IMR-90 (cell line): ENCODE results near the gene OR3A1. TPM values are rescaled to one million over a fixed set of nuclear protein-coding genes. Genes with fewer than 3 reads are reported as not detected.

Experiments
- ATAC-seq: fragments of 200-7000 bp; cut with Tn5 transposase; 2 replicates; pipeline ENCODE4 v1.9.1; 2020; ENCODE audit warnings: low read depth, mild to moderate bottlenecking, moderate library complexity
- BruUV-seq: library from RNA; stranded (reverse); fragments of 400-500 nt; replicated peaks from 2 replicates; lab custom pipeline; 2021; lab: Mats Ljungman, UMichigan
- CTCF ChIA-PET: fragments of 300-600 bp; formaldehyde crosslinking; extraction: SDS; loops from one replicate; lab custom pipeline; 2021; ENCODE audit warnings: antibody characterized with exemption; lab: Yijun Ruan, JAX
- POLR2A ChIA-PET: fragments of 300-600 bp; sonication (Branson Sonifier 250); formaldehyde crosslinking; loops from one replicate; lab custom pipeline; 2022; ENCODE audit warnings: antibody characterized with exemption; ENCODE audit not compliant: unreplicated experiment; lab: Charles Lee
- DNase-seq: peaks from one replicate; pipeline ENCODE4 v3.0.0; 2013
- H2AFZ ChIP-seq: replicated peaks from 2 replicates; pipeline ENCODE3; 2013; ENCODE audit warnings: low read length, mild to moderate bottlenecking; ENCODE audit not compliant: poor library complexity
- H2AK5ac ChIP-seq: 2 replicates; pipeline ENCODE4 v1.6.1; 2013; ENCODE audit warnings: low read depth, low read length, inconsistent platforms
- H2AK9ac ChIP-seq: replicated peaks from 2 replicates; pipeline ENCODE3; 2013; ENCODE audit warnings: mild to moderate bottlenecking, low read depth, low read length, moderate library complexity; ENCODE audit not compliant: poor library complexity
- H2BK120ac ChIP-seq: 2 replicates; pipeline ENCODE4 v1.6.1; 2013; ENCODE audit warnings: low read depth, low read length, inconsistent platforms
- H2BK15ac ChIP-seq: 3 replicates; pipeline ENCODE4 v1.6.1; 2013; ENCODE audit warnings: low read depth, low read length, inconsistent platforms
- H2BK20ac ChIP-seq: 2 replicates; pipeline ENCODE4 v1.6.1; 2013; ENCODE audit warnings: low read depth, mild to moderate bottlenecking, inconsistent platforms, low read length, moderate library complexity
- H2BK5ac ChIP-seq: 2 replicates; pipeline ENCODE4 v1.6.1; 2013; ENCODE audit warnings: mild to moderate bottlenecking, low read depth, low read length, inconsistent platforms; ENCODE audit not compliant: poor library complexity, severe bottlenecking
- H3K14ac ChIP-seq: replicated peaks from 2 replicates; pipeline ENCODE4 v1.6.1; 2013; ENCODE audit warnings: low read depth, low read length, inconsistent platforms
- H3K18ac ChIP-seq: 2 replicates; pipeline ENCODE4 v1.6.1; 2013; ENCODE audit warnings: low read depth, low read length, control low read depth
- H3K23ac ChIP-seq: 2 replicates; pipeline ENCODE4 v1.6.1; 2013; ENCODE audit warnings: low read depth, low read length, inconsistent platforms
- H3K27ac ChIP-seq: 2 replicates; pipeline ENCODE4 v1.5.1; 2013; ENCODE audit warnings: mild to moderate bottlenecking, control low read depth, low read length; ENCODE audit not compliant: insufficient read depth
- H3K27me3 ChIP-seq: 2 replicates; pipeline ENCODE4 v1.6.1; 2013; ENCODE audit warnings: low read length; ENCODE audit not compliant: control insufficient read depth, insufficient read depth
- H3K36me3 ChIP-seq: 2 replicates; pipeline ENCODE4 v1.6.1; 2013; ENCODE audit warnings: low read length, mixed read lengths; ENCODE audit not compliant: control insufficient read depth, insufficient read depth
- H3K4ac ChIP-seq: 2 replicates; pipeline ENCODE4 v1.6.1; 2013; ENCODE audit warnings: low read depth, low read length, inconsistent platforms
- H3K4me1 ChIP-seq: 2 replicates; pipeline ENCODE4 v1.6.1; 2013; ENCODE audit warnings: low read length, mixed read lengths; ENCODE audit not compliant: control insufficient read depth, insufficient read depth
- H3K4me2 ChIP-seq: 2 replicates; pipeline ENCODE4 v1.6.1; 2013; ENCODE audit warnings: low read depth, mild to moderate bottlenecking, control low read depth, low read length, moderate library complexity
- H3K4me3 ChIP-seq: 2 replicates; pipeline ENCODE4 v1.5.1; 2013; ENCODE audit warnings: low read depth, mild to moderate bottlenecking, control low read depth, low read length, moderate library complexity; ENCODE audit not compliant: insufficient read depth
- H3K56ac ChIP-seq: 2 replicates; pipeline ENCODE4 v1.6.1; 2013; ENCODE audit warnings: low read length, inconsistent platforms; ENCODE audit not compliant: insufficient read depth; ENCODE audit errors: extremely low read depth
- H3K79me1 ChIP-seq, 2 experiments: 2 replicates each; pipeline ENCODE4 v1.6.1; 2013; ENCODE audit warnings: low read length in 2 of 2, inconsistent platforms in 1 of 2, low read depth in 1 of 2
- H3K9ac ChIP-seq: 2 replicates; pipeline ENCODE4 v1.6.1; 2013; ENCODE audit warnings: low read depth, low read length, control low read depth
- H3K9me1 ChIP-seq: 2 replicates; pipeline ENCODE4 v1.6.1; 2013; ENCODE audit warnings: low read length, inconsistent platforms; ENCODE audit not compliant: insufficient read depth
- H3K9me3 ChIP-seq: 2 replicates; pipeline ENCODE4 v1.6.1; 2013; ENCODE audit warnings: low read length; ENCODE audit not compliant: control insufficient read depth, insufficient read depth
- H4K20me1 ChIP-seq: 2 replicates; pipeline ENCODE4 v1.6.1; 2013; ENCODE audit warnings: low read length, inconsistent platforms; ENCODE audit not compliant: insufficient read depth
- H4K5ac ChIP-seq: 2 replicates; pipeline ENCODE4 v1.6.1; 2013; ENCODE audit warnings: mild to moderate bottlenecking, low read depth, low read length, control low read depth
- H4K8ac ChIP-seq, 2 experiments: 2 replicates each; pipeline ENCODE4 v1.6.1; 2013; ENCODE audit warnings: low read depth in 2 of 2, low read length in 2 of 2, control low read depth in 1 of 2, inconsistent platforms in 1 of 2
- H4K91ac ChIP-seq: 2 replicates; pipeline ENCODE4 v1.6.1; 2013; ENCODE audit warnings: low read depth, low read length, inconsistent platforms; ENCODE audit not compliant: insufficient read depth
- CEBPB ChIP-seq: IDR thresholded peaks from 2 replicates; pipeline ENCODE4 v1.6.1; 2012; ENCODE audit warnings: low read depth, low read length, improper control_type of control experiment
- MAFK ChIP-seq: IDR thresholded peaks from 2 replicates; pipeline ENCODE4 v1.6.1; 2012; ENCODE audit warnings: low read depth, low read length, improper control_type of control experiment
- MAZ ChIP-seq: IDR thresholded peaks from 2 replicates; pipeline ENCODE4 v1.6.1; 2012; ENCODE audit warnings: low read depth, mild to moderate bottlenecking, low read length, improper control_type of control experiment, moderate library complexity, borderline replicate concordance
- MXI1 ChIP-seq: IDR thresholded peaks from 2 replicates; pipeline ENCODE4 v1.6.1; 2012; ENCODE audit warnings: low read depth, mild to moderate bottlenecking, low read length, moderate library complexity, borderline replicate concordance
- NFE2L2 ChIP-seq: fragments of 150-350 bp; IDR thresholded peaks from 2 replicates; pipeline ENCODE4 v1.6.1; 2016; ENCODE audit warnings: low read depth, mild to moderate bottlenecking, low read length
- RAD21 ChIP-seq: IDR thresholded peaks from 2 replicates; pipeline ENCODE4 v1.6.1; 2012; ENCODE audit warnings: low read length, improper control_type of control experiment
- RFX5 ChIP-seq: IDR thresholded peaks from 2 replicates; pipeline ENCODE4 v1.8.0; 2012; ENCODE audit warnings: low read depth, mild to moderate bottlenecking, low read length, moderate library complexity
- SMC3 ChIP-seq: fragments of 150-350 bp; IDR thresholded peaks from 2 replicates; pipeline ENCODE4 v1.6.1; 2016; ENCODE audit warnings: low read depth, mild to moderate bottlenecking, antibody characterized with exemption, low read length, moderate library complexity
- WGBS, 2 experiments: methylation state at CpG; one replicate each; pipeline versions ENCODE4 v1.1.5 to v1.1.7; 2013; ENCODE audit warnings: missing lambda C conversion rate in 2 of 2; ENCODE audit not compliant: insufficient read length in 1 of 2; ENCODE audit errors: extremely low coverage in 2 of 2; 5-methylcytosine and 5-hydroxymethylcytosine counted together
- dilution Hi-C: fragments of 300-500 bp; cut with HindIII; formaldehyde crosslinking; loops from one replicate; pipeline ENCODE4 v1.14.3; 2018; ENCODE audit warnings: low sequenced_read_pairs; ENCODE audit not compliant: unreplicated experiment
- in situ Hi-C: fragments of 300-500 bp; cut with MboI; formaldehyde crosslinking; loops from 3 replicates; pipeline ENCODE4 v1.14.3; 2019; ENCODE audit warnings: low sequenced_read_pairs, inconsistent platforms, mixed read lengths
- intact Hi-C: fragments of 100-400 bp; cut with micrococcal nuclease; formaldehyde crosslinking; loops from 2 replicates; pipeline ENCODE4 v1.10.0; 2022
- polyA plus RNA-seq, 3 experiments: library from polyadenylated mRNA; depleted of rRNA; stranded (reverse); fragments of >200 nt; gene quantifications; 2 replicates each; pipeline ENCODE4 v1.2.3, GENCODE V29; 2012; ENCODE audit warnings: low replicate concordance in 1 of 3
- total RNA-seq: library from RNA; depleted of rRNA; stranded (reverse); fragments of >200 nt; gene quantifications from 2 replicates; pipeline ENCODE4 v1.2.3, GENCODE V29; 2012
- TF ChIP-seq, protein P1 (sequence below): fragments of 150-350 bp; IDR thresholded peaks from 2 replicates; pipeline ENCODE4 v1.6.1; 2016; ENCODE audit warnings: low read depth, mild to moderate bottlenecking, low read length, moderate library complexity, borderline replicate concordance
- TF ChIP-seq, protein P2 (sequence below): fragments of 150-350 bp; IDR thresholded peaks from 2 replicates; pipeline ENCODE4 v1.6.1; 2017; ENCODE audit warnings: mild to moderate bottlenecking, antibody characterized with exemption, low read length, low read depth
- TF ChIP-seq, protein P3 (sequence below): conservative IDR thresholded peaks from 2 replicates; pipeline ENCODE4 v1.5.1; 2012; ENCODE audit warnings: mild to moderate bottlenecking, low read depth, low read length, improper control_type of control experiment

OR3A1 gene
- total and polyA plus RNA-seq, 2 of the 4 experiments (the other 2 are of a cell fraction): not detected

DNA sequence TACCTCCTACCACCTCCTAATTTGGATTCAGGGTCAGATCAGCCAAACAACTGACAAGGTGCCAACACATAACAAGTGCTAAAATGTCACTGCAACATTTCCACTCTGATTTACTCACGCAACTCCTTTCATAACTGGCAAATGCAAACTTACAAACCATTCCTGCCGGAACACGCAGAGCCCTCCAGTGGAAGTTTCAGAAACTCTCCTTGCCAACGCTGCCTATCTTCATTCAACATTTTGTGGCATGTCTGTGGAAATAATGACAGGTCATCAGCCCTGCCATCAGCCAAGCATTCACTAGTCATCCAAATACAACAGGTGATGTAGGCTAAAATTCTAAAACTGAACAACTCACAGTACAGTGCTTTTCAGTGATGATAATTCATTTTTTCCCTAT lies 37.7 kb upstream of the OR3A1 start:
- Histone ChIP-seq H2AFZ (no peak overlapping the region), H2AK9ac (no peak overlapping the region), H2AK5ac (no peak overlapping the region), H4K5ac (no peak overlapping the region), H3K9me3 (0 out of 2 replicates have a peak, but pooled peaks cover 2% of the 10 kb centered on the region), H4K8ac (no peak overlapping the region), H3K4me3 (no peak overlapping the region), H3K4me2 (no peak overlapping the region), H3K56ac (no peak overlapping the region), H3K4me1 (no peaks in the 10 kb centered on the region), H2BK20ac (no peak overlapping the region), H2BK15ac (no peak overlapping the region), H3K27me3 (no peaks in the 10 kb centered on the region), H3K27ac (no peak overlapping the region), H3K23ac (no peak overlapping the region), H3K9ac (no peak overlapping the region), H2BK120ac (no peak overlapping the region), H3K4ac (no peak overlapping the region), H3K79me1 (no peaks in the 10 kb centered on the region), H3K14ac (no peak overlapping the region), H4K20me1 (no peaks in the 10 kb centered on the region), H4K91ac (no peak overlapping the region), H2BK5ac (no peak overlapping the region), H3K9me1 (no peaks in the 10 kb centered on the region), H3K18ac (no peak overlapping the region), H3K36me3 (no peaks in the 10 kb centered on the region)
- dilution Hi-C loops (no loop called here), intact Hi-C loops (no loop called here), in situ Hi-C loops (no loop called here)
- POLR2A ChIA-PET: no interaction called here
- BruUV-seq: no TSS peak
- TF ChIP-seq, protein P1, sequence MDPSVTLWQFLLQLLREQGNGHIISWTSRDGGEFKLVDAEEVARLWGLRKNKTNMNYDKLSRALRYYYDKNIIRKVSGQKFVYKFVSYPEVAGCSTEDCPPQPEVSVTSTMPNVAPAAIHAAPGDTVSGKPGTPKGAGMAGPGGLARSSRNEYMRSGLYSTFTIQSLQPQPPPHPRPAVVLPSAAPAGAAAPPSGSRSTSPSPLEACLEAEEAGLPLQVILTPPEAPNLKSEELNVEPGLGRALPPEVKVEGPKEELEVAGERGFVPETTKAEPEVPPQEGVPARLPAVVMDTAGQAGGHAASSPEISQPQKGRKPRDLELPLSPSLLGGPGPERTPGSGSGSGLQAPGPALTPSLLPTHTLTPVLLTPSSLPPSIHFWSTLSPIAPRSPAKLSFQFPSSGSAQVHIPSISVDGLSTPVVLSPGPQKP: no peak
- TF ChIP-seq CEBPB (no peak), MAZ (no peak), MAFK (no peak), RAD21 (no peak), SMC3 (no peak), MXI1 (no peak), NFE2L2 (no peak), RFX5 (no peak)
- TF ChIP-seq, protein P2, sequence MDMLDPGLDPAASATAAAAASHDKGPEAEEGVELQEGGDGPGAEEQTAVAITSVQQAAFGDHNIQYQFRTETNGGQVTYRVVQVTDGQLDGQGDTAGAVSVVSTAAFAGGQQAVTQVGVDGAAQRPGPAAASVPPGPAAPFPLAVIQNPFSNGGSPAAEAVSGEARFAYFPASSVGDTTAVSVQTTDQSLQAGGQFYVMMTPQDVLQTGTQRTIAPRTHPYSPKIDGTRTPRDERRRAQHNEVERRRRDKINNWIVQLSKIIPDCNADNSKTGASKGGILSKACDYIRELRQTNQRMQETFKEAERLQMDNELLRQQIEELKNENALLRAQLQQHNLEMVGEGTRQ: no peak
- TF ChIP-seq, protein P3, sequence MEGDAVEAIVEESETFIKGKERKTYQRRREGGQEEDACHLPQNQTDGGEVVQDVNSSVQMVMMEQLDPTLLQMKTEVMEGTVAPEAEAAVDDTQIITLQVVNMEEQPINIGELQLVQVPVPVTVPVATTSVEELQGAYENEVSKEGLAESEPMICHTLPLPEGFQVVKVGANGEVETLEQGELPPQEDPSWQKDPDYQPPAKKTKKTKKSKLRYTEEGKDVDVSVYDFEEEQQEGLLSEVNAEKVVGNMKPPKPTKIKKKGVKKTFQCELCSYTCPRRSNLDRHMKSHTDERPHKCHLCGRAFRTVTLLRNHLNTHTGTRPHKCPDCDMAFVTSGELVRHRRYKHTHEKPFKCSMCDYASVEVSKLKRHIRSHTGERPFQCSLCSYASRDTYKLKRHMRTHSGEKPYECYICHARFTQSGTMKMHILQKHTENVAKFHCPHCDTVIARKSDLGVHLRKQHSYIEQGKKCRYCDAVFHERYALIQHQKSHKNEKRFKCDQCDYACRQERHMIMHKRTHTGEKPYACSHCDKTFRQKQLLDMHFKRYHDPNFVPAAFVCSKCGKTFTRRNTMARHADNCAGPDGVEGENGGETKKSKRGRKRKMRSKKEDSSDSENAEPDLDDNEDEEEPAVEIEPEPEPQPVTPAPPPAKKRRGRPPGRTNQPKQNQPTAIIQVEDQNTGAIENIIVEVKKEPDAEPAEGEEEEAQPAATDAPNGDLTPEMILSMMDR: no peak
- ATAC-seq (no peak), DNase-seq (no peak)
- WGBS, 2 experiments: no CpG with 5 or more reads among the region's 4 CpGs
- CTCF ChIA-PET: no interaction called here
